Measurements from ENCODE around the gene DMRTA1.
"Not testable (repeated sequence)": the region's sequence is repeated elsewhere in the genome, so short reads cannot be mapped to it uniquely, and the experiment has no call there.

DMRTA1 gene

GRCh38 chr9:22463205-22463604 is 16.6 kb downstream of the DMRTA1 start:
- no peak for DNase-seq (ENCODE audit: low read depth in 2 of 2)

- no peak for DNase-seq (ENCODE audit: low read depth in 2 of 2)
These were observed 23.4 kb downstream of the DMRTA1 start for GRCh38 chr9:22469928-22470544.

- no peak for DNase-seq (ENCODE audit: low read depth in 2 of 2)
These were observed 34.9 kb downstream of the DMRTA1 start for GRCh38 chr9:22481566-22481965.

GRCh38 chr9:22483528-22484070 is 37.0 kb downstream of the DMRTA1 start:
- DNase-seq (ENCODE audit: low read depth in 2 of 2) = no peak

- DNase-seq (ENCODE audit: low read depth in 2 of 2) = not testable (repeated sequence)
These were observed 49.6 kb downstream of the DMRTA1 start for GRCh38 chr9:22496197-22496596.

Measured in activated CD4-positive, alpha-beta T cell treated with anti-CD3 and anti-CD28 coated beads for 24 hours (primary cell).